CD4-positive, alpha-beta memory T cell (primary cell): Measurements from ENCODE around the gene OBSCN. TPM values are rescaled to one million over a fixed set of nuclear protein-coding genes. Genes with fewer than 3 reads are reported as not detected.
A peak's percentile ranks its signal among the peaks of the same experiment; 100 is the strongest.
"Not testable (repeated sequence)": the region's sequence is repeated elsewhere in the genome, so short reads cannot be mapped to it uniquely, and the experiment has no call there.

ENCODE experiments used
- CTCF ChIA-PET: fragments of 350-600 bp; sonication (Branson Sonifier 250); formaldehyde crosslinking; loops from one replicate; lab custom pipeline; 2021; ENCODE audit warnings: inconsistent platforms; ENCODE audit not compliant: partially characterized antibody; lab: Charles Lee
- POLR2A ChIA-PET: fragments of 350-600 bp; sonication (Branson Sonifier 250); formaldehyde crosslinking; loops from one replicate; lab custom pipeline; 2021; ENCODE audit not compliant: partially characterized antibody; lab: Charles Lee
- DNase-seq, 5 donors: peaks; one replicate each; pipeline versions ENCODE4 v3.0.0 to v3.0.0-alpha.2; 2020 to 2022; ENCODE audit warnings: mixed read lengths in 1 of 5
- H3K27ac ChIP-seq: one replicate; pipeline ENCODE4 v1.7.0; 2013; ENCODE audit warnings: low read depth, low read length
- H3K27me3 ChIP-seq: 2 replicates; pipeline ENCODE4 v1.7.0; 2013; ENCODE audit warnings: mild to moderate bottlenecking, low read length, moderate library complexity; ENCODE audit not compliant: insufficient read depth
- H3K36me3 ChIP-seq: 2 replicates; pipeline ENCODE4 v1.7.0; 2013; ENCODE audit warnings: mild to moderate bottlenecking, low read length, moderate library complexity; ENCODE audit not compliant: insufficient read depth
- H3K4me1 ChIP-seq: 2 replicates; pipeline ENCODE4 v1.7.0; 2013; ENCODE audit warnings: mild to moderate bottlenecking, low read length, moderate library complexity; ENCODE audit not compliant: insufficient read depth
- H3K4me3 ChIP-seq, 2 donors: one replicate each; pipeline ENCODE4 v1.7.0; 2013; ENCODE audit warnings: low read length in 2 of 2, mild to moderate bottlenecking in 1 of 2
- H3K9me3 ChIP-seq, 2 donors: one replicate each; pipeline ENCODE4 v1.7.0; 2013; ENCODE audit warnings: low read length in 2 of 2, control low read depth in 1 of 2; ENCODE audit not compliant: control insufficient read depth in 1 of 2
- H3K27ac Mint-ChIP-seq, 7 donors: one replicate each; pipeline ENCODE4 v1.8.0; 2020 to 2021; ENCODE audit warnings: mixed read lengths in 7 of 7, mild to moderate bottlenecking in 6 of 7, inconsistent platforms in 3 of 7, moderate library complexity in 3 of 7
- H3K27me3 Mint-ChIP-seq, 2 donors: one replicate each; pipeline ENCODE4 v1.8.0; 2020 to 2021; ENCODE audit warnings: mixed read lengths in 2 of 2
- H3K36me3 Mint-ChIP-seq, 2 donors: one replicate each; pipeline ENCODE4 v1.8.0; 2020 to 2021; ENCODE audit warnings: mixed read lengths in 2 of 2, inconsistent platforms in 1 of 2, mild to moderate bottlenecking in 1 of 2
- H3K4me1 Mint-ChIP-seq, 4 donors: one replicate each; pipeline ENCODE4 v1.8.0; 2020 to 2021; ENCODE audit warnings: mixed read lengths in 4 of 4, mild to moderate bottlenecking in 1 of 4
- H3K4me3 Mint-ChIP-seq, 8 donors: one replicate each; pipeline ENCODE4 v1.8.0; 2020 to 2021; ENCODE audit warnings: mixed read lengths in 8 of 8, mild to moderate bottlenecking in 7 of 8, moderate library complexity in 6 of 8, inconsistent platforms in 3 of 8
- H3K9me3 Mint-ChIP-seq, 8 donors: one replicate each; pipeline ENCODE4 v1.8.0; 2020 to 2021; ENCODE audit warnings: mixed read lengths in 8 of 8, mild to moderate bottlenecking in 5 of 8, inconsistent platforms in 3 of 8, moderate library complexity in 1 of 8
- intact Hi-C: fragments of 100-400 bp; cut with micrococcal nuclease; formaldehyde crosslinking; loops from one replicate; pipeline ENCODE4 v1.15.1; 2023
- polyA plus RNA-seq, 2 donors: library from polyadenylated mRNA; unstranded; fragments of 300-500 nt; fragmentation: Illumina TruSeq; gene quantifications; one replicate each; pipeline ENCODE4 v1.2.3, GENCODE V29; 2021
- total RNA-seq, 2 experiments: library from RNA; stranded (reverse); gene quantifications; one replicate each; pipeline ENCODE4 v1.2.3, GENCODE V29; 2021

The OBSCN gene
- total and polyA plus RNA-seq, 4 experiments from 2014 or later: 0.19 to 91.4 (median 39.8) TPM

- Histone ChIP-seq H3K27ac (no peak overlapping the region), H3K4me1 (no peaks in the 10 kb centered on the region), H3K9me3 (peaks cover 15 to 19% of the 10 kb centered on the region in 2 donors), H3K36me3 (peaks cover 23% of the 10 kb centered on the region), H3K4me3 (no peak overlapping the region), H3K27me3 (no peaks in the 10 kb centered on the region)
- H3K9me3 Mint-ChIP-seq: peaks cover 3 to 72% (median 61%) of the 10 kb centered on the region in 8 donors
- no peak for DNase-seq
- intact Hi-C loops: no loop called here
- peaks cover 8 to 22% (median 10%) of the 10 kb centered on the region in 4 donors for H3K4me1 Mint-ChIP-seq
- peaks cover 78 to 87% of the 10 kb centered on the region in 2 donors for H3K36me3 Mint-ChIP-seq
- no peaks in the 10 kb centered on the region for H3K27me3 Mint-ChIP-seq
- ChIA-PET CTCF (no interaction called here), POLR2A (no interaction called here)
- H3K4me3 Mint-ChIP-seq: no peak overlapping the region
- H3K27ac Mint-ChIP-seq: peak overlapping the region in 1 of 7 donors; percentile 8
Measured at GRCh38 chr1:228242409-228242808, 34.6 kb downstream of the OBSCN start.

- peaks cover 85 to 94% of the 10 kb centered on the region in 2 donors for H3K36me3 Mint-ChIP-seq
Measured at GRCh38 chr1:228243093-228243492, 35.2 kb downstream of the OBSCN start.

GRCh38 chr1:228243989-228244388 lies 36.1 kb downstream of the OBSCN start:
- intact Hi-C loops: loop anchor here (2.0 kb wide), 1 partner anchor 19 kb away; no protein-coding TSS in a partner anchor
- H3K4me1 ChIP-seq, H3K4me3 ChIP-seq, H3K27me3 Mint-ChIP-seq, H3K27me3 ChIP-seq, DNase-seq, POLR2A ChIA-PET, H3K27ac Mint-ChIP-seq, H3K27ac ChIP-seq: not testable (repeated sequence)
- Histone ChIP-seq H3K36me3 (peaks cover 15% of the 10 kb centered on the region), H3K9me3 (peaks cover 15 to 19% of the 10 kb centered on the region in 2 donors)
- H3K4me1 Mint-ChIP-seq: peaks cover 7 to 22% (median 8%) of the 10 kb centered on the region in 4 donors
- CTCF ChIA-PET: interaction anchor here (1.6 kb wide), 1 partner anchor 30 kb away, joined by 3 read pairs; no protein-coding TSS in a partner anchor
- peaks cover 79 to 90% of the 10 kb centered on the region in 2 donors for H3K36me3 Mint-ChIP-seq
- H3K9me3 Mint-ChIP-seq: peaks cover 3 to 71% (median 61%) of the 10 kb centered on the region in 8 donors
- peak overlapping the region in 1 of 8 donors; percentile 46 for H3K4me3 Mint-ChIP-seq

More at GRCh38 chr1:228243093-228243492, 35.2 kb downstream of the OBSCN start:
- no peaks in the 10 kb centered on the region for H3K27me3 Mint-ChIP-seq
- POLR2A ChIA-PET: no interaction called here
- no peak overlapping the region for H3K27ac Mint-ChIP-seq
- CTCF ChIA-PET: no interaction called here
- Histone ChIP-seq H3K4me1 (no peaks in the 10 kb centered on the region), H3K27me3 (no peaks in the 10 kb centered on the region), H3K36me3 (peaks cover 23% of the 10 kb centered on the region), H3K4me3 (peak overlapping the region in 1 of 2 donors; percentile 6), H3K9me3 (peaks cover 15 to 19% of the 10 kb centered on the region in 2 donors), H3K27ac (no peak overlapping the region)
- peaks cover 3 to 75% (median 61%) of the 10 kb centered on the region in 8 donors for H3K9me3 Mint-ChIP-seq
- no peak overlapping the region for H3K4me3 Mint-ChIP-seq
- intact Hi-C loops: no loop called here
- H3K4me1 Mint-ChIP-seq: peaks cover 8 to 22% (median 10%) of the 10 kb centered on the region in 4 donors
- DNase-seq: no peak

GRCh38 chr1:228245111-228245510 lies 37.3 kb downstream of the OBSCN start:
- Histone ChIP-seq H3K9me3 (peaks cover 15 to 19% of the 10 kb centered on the region in 2 donors), H3K27ac (no peak overlapping the region), H3K4me3 (no peak overlapping the region), H3K4me1 (no peaks in the 10 kb centered on the region), H3K36me3 (peaks cover 15% of the 10 kb centered on the region), H3K27me3 (no peaks in the 10 kb centered on the region)
- no peak for DNase-seq
- Mint-ChIP-seq H3K27ac (no peak overlapping the region), H3K36me3 (peaks cover 75 to 88% of the 10 kb centered on the region in 2 donors), H3K27me3 (no peaks in the 10 kb centered on the region), H3K4me3 (peak overlapping the region in 2 of 8 donors; percentile 67 to 71), H3K4me1 (peaks cover 7 to 22% (median 8%) of the 10 kb centered on the region in 4 donors), H3K9me3 (peaks cover 3 to 71% (median 61%) of the 10 kb centered on the region in 8 donors)
- ChIA-PET POLR2A (no interaction called here), CTCF (interaction anchor here (1.6 kb wide), 1 partner anchor 31 kb away, joined by 3 read pairs; no protein-coding TSS in a partner anchor)
- intact Hi-C loops: loop anchor here (2.0 kb wide), 1 partner anchor 18 kb away; no protein-coding TSS in a partner anchor

- CTCF ChIA-PET: no interaction called here
Measured at GRCh38 chr1:228246216-228246900, 38.5 kb downstream of the OBSCN start.

GRCh38 chr1:228249513-228250305 lies 41.9 kb downstream of the OBSCN start:
- Histone ChIP-seq H3K4me3 (no peak overlapping the region), H3K27me3 (no peaks in the 10 kb centered on the region), H3K27ac (no peak overlapping the region), H3K4me1 (no peaks in the 10 kb centered on the region), H3K9me3 (peaks cover 4 to 7% of the 10 kb centered on the region in 2 donors), H3K36me3 (peaks cover 11% of the 10 kb centered on the region)
- Mint-ChIP-seq H3K36me3 (peaks cover 61 to 76% of the 10 kb centered on the region in 2 donors), H3K9me3 (peaks cover 0 to 30% (median 20%) of the 10 kb centered on the region in 8 donors), H3K27me3 (no peaks in the 10 kb centered on the region), H3K27ac (no peak overlapping the region), H3K4me1 (peaks cover 7 to 22% (median 8%) of the 10 kb centered on the region in 4 donors), H3K4me3 (no peak overlapping the region)
- DNase-seq: no peak
- ChIA-PET POLR2A (interaction anchor here (0.7 kb wide), 1 partner anchor 43 kb away, joined by 3 read pairs; no protein-coding TSS in a partner anchor), CTCF (interaction anchor here (1.1 kb wide), 1 partner anchor 8 kb away, joined by 3 read pairs; no protein-coding TSS in a partner anchor)
- intact Hi-C loops: no loop called here

More at GRCh38 chr1:228246216-228246900, 38.5 kb downstream of the OBSCN start:
- no peak for DNase-seq
- POLR2A ChIA-PET: no interaction called here
- Mint-ChIP-seq H3K27ac (peak overlapping the region in 2 of 7 donors; percentile 6 to 46), H3K36me3 (peaks cover 74 to 87% of the 10 kb centered on the region in 2 donors), H3K9me3 (peaks cover 3 to 64% (median 52%) of the 10 kb centered on the region in 8 donors), H3K4me3 (peak overlapping the region in 4 of 8 donors; percentile 9 to 60 (median 46)), H3K4me1 (peaks cover 7 to 22% (median 8%) of the 10 kb centered on the region in 4 donors), H3K27me3 (no peaks in the 10 kb centered on the region)
- no peak overlapping the region for H3K4me3 ChIP-seq
- intact Hi-C loops: no loop called here
- no peaks in the 10 kb centered on the region for H3K27me3 ChIP-seq
- H3K9me3 ChIP-seq: peaks cover 14 to 19% of the 10 kb centered on the region in 2 donors
- H3K27ac ChIP-seq: no peak overlapping the region
- H3K36me3 ChIP-seq: peaks cover 15% of the 10 kb centered on the region
- H3K4me1 ChIP-seq: no peaks in the 10 kb centered on the region
